Islet of Langerhans (tissue), 1 donor: ENCODE measurements around the gene CD151.

ENCODE experiments used
- FAIRE-seq: peaks from one replicate; lab custom pipeline; 2011; peaks lifted over from hg19 to GRCh38; lab: Jason Lieb, UNC

CD151 gene

GRCh38 chr11:843086-843734, 10.5 kb downstream of the CD151 start:
- no peak for FAIRE-seq

GRCh38 chr11:843818-844692, 11.3 kb downstream of the CD151 start:
- FAIRE-seq = no peak

- FAIRE-seq = no peak
Measured at GRCh38 chr11:844693-845644, 12.2 kb downstream of the CD151 start.

- no peak for FAIRE-seq
Measured at GRCh38 chr11:845872-846495, 13.2 kb downstream of the CD151 start.

- no peak for FAIRE-seq
Measured at GRCh38 chr11:846496-847098, 13.8 kb downstream of the CD151 start.

- no peak for FAIRE-seq
Measured at GRCh38 chr11:847876-848275, 15.1 kb downstream of the CD151 start.

- FAIRE-seq = no peak
Measured at GRCh38 chr11:848380-848931, 15.7 kb downstream of the CD151 start.

- no peak for FAIRE-seq
Measured at GRCh38 chr11:849104-849824, 16.5 kb downstream of the CD151 start.

- no peak for FAIRE-seq
Measured at GRCh38 chr11:849951-850774, 17.4 kb downstream of the CD151 start.

GRCh38 chr11:850775-851763, 18.3 kb downstream of the CD151 start:
- no peak for FAIRE-seq

- no peak for FAIRE-seq
Measured at GRCh38 chr11:852762-853161, 20.0 kb downstream of the CD151 start.

- no peak for FAIRE-seq
Measured at GRCh38 chr11:853682-854448, 21.1 kb downstream of the CD151 start.

GRCh38 chr11:854601-855329, 22.0 kb downstream of the CD151 start:
- no peak for FAIRE-seq

- no peak for FAIRE-seq
Measured at GRCh38 chr11:855330-855674, 22.6 kb downstream of the CD151 start.

- FAIRE-seq = no peak
Measured at GRCh38 chr11:855796-856195, 23.0 kb downstream of the CD151 start.

GRCh38 chr11:856397-856796, 23.6 kb downstream of the CD151 start:
- FAIRE-seq = no peak
